B cell (primary cell): Measurements from ENCODE around the gene DENND10. TPM values are rescaled to one million over a fixed set of nuclear protein-coding genes. Genes with fewer than 3 reads are reported as not detected.

Source experiments
- ATAC-seq: fragments of 200-7000 bp; cut with Tn5 transposase; one replicate; pipeline ENCODE4 v1.10.0; 2021; ENCODE audit warnings: low read depth, mild to moderate bottlenecking, moderate number of reproducible peaks, moderate library complexity
- CTCF ChIA-PET: fragments of 350-600 bp; sonication (Branson Sonifier 250); formaldehyde crosslinking; loops from one replicate; lab custom pipeline; 2021; ENCODE audit warnings: antibody characterized with exemption, inconsistent platforms; lab: Charles Lee
- POLR2A ChIA-PET: fragments of 350-600 bp; sonication (Branson Sonifier 250); formaldehyde crosslinking; loops from one replicate; lab custom pipeline; 2021; ENCODE audit warnings: antibody characterized with exemption; lab: Charles Lee
- DNase-seq: peaks from one replicate; pipeline ENCODE4 v3.0.0; 2013
- H2AFZ ChIP-seq: 2 replicates; pipeline ENCODE4 v1.6.1; 2012; ENCODE audit warnings: mild to moderate bottlenecking, low read depth, low read length; ENCODE audit not compliant: insufficient read depth, poor library complexity, severe bottlenecking
- H3K27ac ChIP-seq, 2 donors: 1 replicate in 1 of 2; 2 replicates in 1 of 2; pipeline ENCODE4 v1.5.1; 2012 to 2013; ENCODE audit warnings: low read length in 2 of 2, mild to moderate bottlenecking in 2 of 2, moderate library complexity in 1 of 2
- H3K27me3 ChIP-seq, 4 experiments: fragments of 200-600 bp in 1 of 4; sonication (generic) in 1 of 4; replicated peaks in 1 of 4; 1 replicate in 2 of 4; 2 replicates in 2 of 4; pipeline versions ENCODE4 v1.6.1 to v1.7.0; 2013 to 2016; ENCODE audit warnings: low read length in 3 of 4, mild to moderate bottlenecking in 2 of 4, mixed read lengths in 1 of 4, moderate library complexity in 1 of 4; ENCODE audit not compliant: insufficient read depth in 4 of 4, control insufficient read depth in 3 of 4; ENCODE audit errors: control extremely low read depth in 1 of 4
- H3K36me3 ChIP-seq, 2 experiments: replicated peaks in 1 of 2; 1 replicate in 1 of 2; 2 replicates in 1 of 2; pipeline versions ENCODE4 v1.6.1 to v1.7.1; 2013; ENCODE audit warnings: low read length in 1 of 2; ENCODE audit not compliant: insufficient read depth in 2 of 2, control insufficient read depth in 1 of 2; ENCODE audit errors: control extremely low read depth in 1 of 2, extremely low read depth in 1 of 2
- H3K4me1 ChIP-seq, 2 donors: fragments of 200-600 bp in 1 of 2; sonication (generic) in 1 of 2; 1 replicate in 1 of 2; 2 replicates in 1 of 2; pipeline versions ENCODE4 v1.5.1 to v1.6.1; 2013 to 2017; ENCODE audit warnings: low read length in 2 of 2; ENCODE audit not compliant: control insufficient read depth in 2 of 2, insufficient read depth in 2 of 2
- H3K4me2 ChIP-seq: replicated peaks from 2 replicates; pipeline ENCODE3; 2012; ENCODE audit warnings: mild to moderate bottlenecking, low read depth, low read length; ENCODE audit not compliant: poor library complexity, severe bottlenecking
- H3K4me3 ChIP-seq, 5 experiments: fragments of 200-600 bp in 1 of 5; sonication (generic) in 1 of 5; 1 replicate in 3 of 5; 2 replicates in 2 of 5; pipeline versions ENCODE4 v1.5.1 to v1.7.0; 2011 to 2016; ENCODE audit warnings: low read length in 4 of 5, mild to moderate bottlenecking in 4 of 5, low read depth in 2 of 5, control low read depth in 1 of 5, moderate library complexity in 1 of 5; ENCODE audit not compliant: insufficient read depth in 1 of 5; ENCODE audit errors: control extremely low read depth in 1 of 5, extremely low read depth in 1 of 5
- H3K79me2 ChIP-seq: fragments of 200-600 bp; sonication (generic); one replicate; pipeline ENCODE4 v1.6.0; 2016; ENCODE audit warnings: low read length; ENCODE audit not compliant: control insufficient read depth, insufficient read depth
- H3K9ac ChIP-seq: fragments of 200-600 bp; sonication (generic); 2 replicates; pipeline ENCODE4 v1.6.1; 2017; ENCODE audit warnings: mild to moderate bottlenecking, low read length, moderate library complexity
- H3K9me3 ChIP-seq, 3 donors: one replicate each; pipeline versions ENCODE4 v1.6.1 to v1.7.1; 2013; ENCODE audit warnings: low read length in 2 of 3; ENCODE audit not compliant: control insufficient read depth in 2 of 3, insufficient read depth in 1 of 3; ENCODE audit errors: control extremely low read depth in 1 of 3
- H4K20me1 ChIP-seq: 2 replicates; pipeline ENCODE4 v1.6.0; 2012; ENCODE audit warnings: mild to moderate bottlenecking, low read length; ENCODE audit not compliant: insufficient read depth, control insufficient read depth, poor library complexity, severe bottlenecking
- H3K27ac Mint-ChIP-seq: one replicate; pipeline ENCODE4 v1.8.0; 2021; ENCODE audit warnings: mixed read lengths
- H3K27me3 Mint-ChIP-seq: one replicate; pipeline ENCODE4 v1.8.0; 2021; ENCODE audit warnings: mixed read lengths
- H3K4me1 Mint-ChIP-seq: one replicate; pipeline ENCODE4 v1.8.0; 2021; ENCODE audit warnings: mixed read lengths
- H3K4me3 Mint-ChIP-seq: one replicate; pipeline ENCODE4 v1.8.0; 2021; ENCODE audit warnings: mixed read lengths
- H3K9me3 Mint-ChIP-seq: one replicate; pipeline ENCODE4 v1.8.0; 2022; ENCODE audit warnings: mixed read lengths; ENCODE audit not compliant: insufficient read depth
- CTCF ChIP-seq: fragments of 200-600 bp; IDR thresholded peaks from one replicate; pipeline ENCODE4 v1.8.0; 2022; ENCODE audit warnings: antibody characterized with exemption, mild to moderate bottlenecking
- EZH2 ChIP-seq: IDR thresholded peaks from 2 replicates; pipeline ENCODE4 v1.6.1; 2012; ENCODE audit warnings: borderline replicate concordance, low read depth, mild to moderate bottlenecking, moderate library complexity, low read length; ENCODE audit not compliant: insufficient read depth, poor library complexity, severe bottlenecking
- WGBS: methylation state at CpG from one replicate; pipeline ENCODE4 v1.1.5; 2013; ENCODE audit warnings: missing lambda C conversion rate; ENCODE audit not compliant: insufficient coverage; 5-methylcytosine and 5-hydroxymethylcytosine counted together
- intact Hi-C: fragments of 100-400 bp; cut with micrococcal nuclease; formaldehyde crosslinking; loops from one replicate; pipeline ENCODE4 v1.10.0; 2022
- polyA plus RNA-seq: library from polyadenylated mRNA; depleted of rRNA; stranded (reverse); fragments of >200 nt; gene quantifications from 2 replicates; pipeline ENCODE4 v1.2.3, GENCODE V29; 2012
- total RNA-seq, 2 donors: library from RNA; stranded (reverse); fragments of 120-200 nt in 1 of 2; gene quantifications; 1 replicate in 1 of 2; 2 replicates in 1 of 2; pipeline versions ENCODE4 v1.2.3 to v1.2.4, GENCODE V29; 2013 to 2022

DENND10 gene
- total and polyA plus RNA-seq, 2 donors (not counting 1 experiment from before 2014, with no cell fraction given): 16.6 to 24.4 TPM

- H3K9ac ChIP-seq: no peak overlapping the region
- intact Hi-C loops: no loop called here
- Mint-ChIP-seq H3K9me3 (no peaks in the 10 kb centered on the region), H3K4me3 (no peak overlapping the region), H3K27ac (no peak overlapping the region), H3K27me3 (no peaks in the 10 kb centered on the region), H3K4me1 (peaks cover 18% of the 10 kb centered on the region)
- H3K9me3 ChIP-seq: no peaks in the 10 kb centered on the region
- H3K4me2 ChIP-seq: no peak overlapping the region
- no peak for TF ChIP-seq CTCF
- no peak for TF ChIP-seq EZH2
- WGBS: 97% methylated on average over 11 of the region's 11 CpGs
- H3K36me3 ChIP-seq: peaks cover 15 to 85% of the 10 kb centered on the region in 2 experiments
- ChIA-PET POLR2A (no interaction called here), CTCF (no interaction called here)
- DNase-seq (no peak), ATAC-seq (no peak)
- peaks cover 2 to 12% of the 10 kb centered on the region in 2 donors for H3K4me1 ChIP-seq
- peaks cover 36% of the 10 kb centered on the region for H3K79me2 ChIP-seq
- H3K27me3 ChIP-seq: no peaks in the 10 kb centered on the region
- peaks cover 65% of the 10 kb centered on the region for H4K20me1 ChIP-seq
- H3K27ac ChIP-seq: no peak overlapping the region
- H2AFZ ChIP-seq: no peak overlapping the region
- no peak overlapping the region for H3K4me3 ChIP-seq
These were observed 45.9 kb upstream of the DENND10 start for GRCh38 chr10:119058010-119058409.

GRCh38 chr10:119059557-119059956 lies 44.4 kb upstream of the DENND10 start:
- Histone ChIP-seq H2AFZ (no peak overlapping the region), H3K27ac (no peak overlapping the region), H3K9me3 (no peaks in the 10 kb centered on the region), H3K4me3 (no peak overlapping the region), H4K20me1 (peaks cover 68% of the 10 kb centered on the region), H3K79me2 (peaks cover 44% of the 10 kb centered on the region), H3K36me3 (peaks cover 15 to 87% of the 10 kb centered on the region in 2 experiments), H3K27me3 (no peaks in the 10 kb centered on the region), H3K9ac (no peak overlapping the region), H3K4me2 (no peak overlapping the region), H3K4me1 (peaks cover 2 to 12% of the 10 kb centered on the region in 2 donors)
- DNase-seq: no peak
- Mint-ChIP-seq H3K27ac (no peak overlapping the region), H3K4me1 (peaks cover 20% of the 10 kb centered on the region), H3K9me3 (no peaks in the 10 kb centered on the region), H3K27me3 (no peaks in the 10 kb centered on the region), H3K4me3 (no peak overlapping the region)
- TF ChIP-seq EZH2 (no peak), CTCF (no peak)
- no peak for ATAC-seq
- WGBS: 95% methylated on average over 2 of the region's 4 CpGs
- intact Hi-C loops: no loop called here
- ChIA-PET CTCF (no interaction called here), POLR2A (interaction anchor here (0.8 kb wide), 1 partner anchor 485 kb away, joined by 3 read pairs; no protein-coding TSS in a partner anchor)
